ENCODE measurements around the gene PRKCI.

- TF ChIP-seq REST (IDR thresholded peaks at IDR 0.05; ENCODE audit: low read depth), result no peak
- TF ChIP-seq EGR1 (IDR thresholded peaks at IDR 0.05), result no peak
- TF ChIP-seq TAF1 (IDR thresholded peaks at IDR 0.05; ENCODE audit: low read depth), result no peak
- TF ChIP-seq MAX (IDR thresholded peaks at IDR 0.05), result no peak
These were observed 11.3 kb downstream of the PRKCI start for GRCh38 chr3:170233530-170233929.

Measured in Ishikawa (cell line).